Pancreas (tissue), 10 donors: ENCODE data around the gene RAP1GAP. TPM values are rescaled to one million over a fixed set of nuclear protein-coding genes. Genes with fewer than 3 reads are reported as not detected.

Experiments
- ATAC-seq, 4 donors: fragments of 200-7000 bp; cut with Tn5 transposase; one replicate each; pipeline versions ENCODE4 v1.8.0 to v1.9.1; 2020; ENCODE audit warnings: mild to moderate bottlenecking in 4 of 4, moderate library complexity in 4 of 4
- DNase-seq, 6 donors: peaks; one replicate each; pipeline ENCODE4 v3.0.0-alpha.2; 2020
- FAIRE-seq: peaks from 2 replicates; lab custom pipeline; 2012; peaks lifted over from hg19 to GRCh38; lab: Jason Lieb, UNC
- H3K27ac ChIP-seq, 4 donors: fragments of 200-600 bp; sonication (generic); 1 replicate in 3 of 4; 2 replicates in 1 of 4; pipeline versions ENCODE4 v1.5.0 to v1.8.0; 2020
- H3K27me3 ChIP-seq, 4 donors: fragments of 200-600 bp; one replicate each; pipeline ENCODE4 v1.8.0; 2021
- H3K36me3 ChIP-seq, 3 donors: fragments of 200-600 bp; sonication (generic) in 1 of 3; one replicate each; pipeline versions ENCODE4 v1.5.0 to v1.8.0; 2020 to 2021
- H3K4me1 ChIP-seq, 3 donors: fragments of 200-600 bp; one replicate each; pipeline ENCODE4 v1.8.0; 2021
- H3K4me3 ChIP-seq, 4 donors: fragments of 200-600 bp; sonication (generic) in 2 of 4; one replicate each; pipeline versions ENCODE4 v1.5.0 to v1.8.0; 2020 to 2021
- H3K9me3 ChIP-seq, 4 donors: fragments of 200-600 bp; one replicate each; pipeline ENCODE4 v1.8.0; 2021
- CTCF ChIP-seq, 4 donors: fragments of 200-600 bp; sonication (generic) in 3 of 4; IDR thresholded peaks; one replicate each; pipeline versions ENCODE4 v1.5.0 to v1.8.0; 2021; ENCODE audit warnings: antibody characterized with exemption in 4 of 4
- WGBS, 2 donors: extraction: QIAGEN DNeasy Blood & Tissue Kit; methylation state at CpG; one replicate each; pipeline ENCODE4 v1.1.7; 2013; 5-methylcytosine and 5-hydroxymethylcytosine counted together
- intact Hi-C, 3 donors: fragments of 100-400 bp; cut with DNase I; formaldehyde crosslinking; loops; one replicate each; pipeline versions ENCODE4 v1.11.1 to v1.14.2; 2022
- polyA plus RNA-seq, 2 donors: library from polyadenylated mRNA; stranded (reverse); fragments of 200-250 nt; gene quantifications; one replicate each; pipeline ENCODE4 v1.2.3, GENCODE V29; 2013
- total RNA-seq, 6 donors: library from RNA; stranded (reverse); fragmentation: NEBNext Ultra II Directional in 4 of 6; extraction: Animal tissue kit (Norgen Biotek cat#: 25700) in 4 of 6; gene quantifications; one replicate each; pipeline versions ENCODE4 v1.2.1 to v1.2.4, GENCODE V29; 2021 to 2023
- donor health status: healthy with polysubstance abuse.
- donor health status: DM: no; HTN: no; CAD: no; lungs with moderate emphysema.
- donor health status: DM: no; HTN: no; CAD: no.
- donor health status: control.
- donor health status: control.
- donor health status: Bipolar disorder and iron deficiency.
- donor health status: DM: yes; HTN: yes; CAD: no.
- donor health status: DM: no; HTN: no; CAD: no.
- donor health status: DM: no; HTN: no; CAD: no.
- donor health status: DM: yes; HTN: yes; CAD: no.

Gene RAP1GAP
- total and polyA plus RNA-seq, 8 donors: 53.4 to 100 (median 73.0) TPM

GRCh38 chr1:21655259-21655658 is 13.9 kb downstream of the RAP1GAP start:
- no peaks in the 10 kb centered on the region for H3K9me3 ChIP-seq
- TF ChIP-seq CTCF (IDR thresholded peaks at IDR 0.05): no peak
- no peak overlapping the region for H3K4me3 ChIP-seq
- no peak for FAIRE-seq
- intact Hi-C loops: loop anchor here in 1 of 3 donors (10.0 kb wide), 2 partner anchors 140 to 280 kb away; no protein-coding TSS in a partner anchor
- H3K27me3 ChIP-seq: no peaks in the 10 kb centered on the region
- no peak overlapping the region for H3K27ac ChIP-seq
- H3K36me3 ChIP-seq: no peaks in the 10 kb centered on the region
- H3K4me1 ChIP-seq: peaks cover 4 to 22% (median 10%) of the 10 kb centered on the region in 3 donors
- WGBS, 2 donors: 84 to 95% methylated on average over 4 of the region's 4 CpGs
- DNase-seq: peak in 1 of 6 donors; percentile 13
- no peak for ATAC-seq

GRCh38 chr1:21654209-21654608 is 14.9 kb downstream of the RAP1GAP start:
- peak in 1 of 6 donors; percentile 2 for DNase-seq
- 78 to 81% methylated on average over 6 of the region's 6 CpGs for WGBS, 2 donors
- no peak for TF ChIP-seq CTCF (IDR thresholded peaks at IDR 0.05)
- Histone ChIP-seq H3K4me3 (no peak overlapping the region), H3K4me1 (peaks cover 4 to 18% (median 10%) of the 10 kb centered on the region in 3 donors), H3K9me3 (no peaks in the 10 kb centered on the region), H3K27ac (no peak overlapping the region), H3K27me3 (no peaks in the 10 kb centered on the region), H3K36me3 (no peaks in the 10 kb centered on the region)
- ATAC-seq: no peak
- no peak for FAIRE-seq
- intact Hi-C loops: loop anchor here in 1 of 3 donors (10.0 kb wide), 2 partner anchors 139 to 279 kb away; no protein-coding TSS in a partner anchor

GRCh38 chr1:21653744-21654100 is 15.4 kb downstream of the RAP1GAP start:
- Histone ChIP-seq H3K27ac (no peak overlapping the region), H3K4me1 (peaks cover 4 to 18% (median 10%) of the 10 kb centered on the region in 3 donors), H3K9me3 (no peaks in the 10 kb centered on the region), H3K27me3 (no peaks in the 10 kb centered on the region), H3K36me3 (no peaks in the 10 kb centered on the region), H3K4me3 (no peak overlapping the region)
- intact Hi-C loops: loop anchor here in 1 of 3 donors (10.0 kb wide), 2 partner anchors 139 to 279 kb away; no protein-coding TSS in a partner anchor
- FAIRE-seq (no peak), ATAC-seq (no peak), DNase-seq (no peak)
- WGBS, 2 donors: 63 to 70% methylated on average over 5 to 6 of the region's 6 CpGs
- TF ChIP-seq CTCF (IDR thresholded peaks at IDR 0.05): no peak

GRCh38 chr1:21652937-21653743 is 16.0 kb downstream of the RAP1GAP start:
- FAIRE-seq (no peak), ATAC-seq (no peak), DNase-seq (no peak)
- no peak for TF ChIP-seq CTCF (IDR thresholded peaks at IDR 0.05)
- intact Hi-C loops: loop anchor here in 1 of 3 donors (10.0 kb wide), 2 partner anchors 138 to 278 kb away; no protein-coding TSS in a partner anchor
- Histone ChIP-seq H3K27ac (no peak overlapping the region), H3K4me3 (no peak overlapping the region), H3K4me1 (peaks cover 4 to 18% (median 10%) of the 10 kb centered on the region in 3 donors), H3K36me3 (no peaks in the 10 kb centered on the region), H3K9me3 (no peaks in the 10 kb centered on the region), H3K27me3 (no peaks in the 10 kb centered on the region)
- 81 to 82% methylated on average over 10 of the region's 10 CpGs for WGBS, 2 donors
